ENCODE results near the gene BABAM2. TPM values are rescaled to one million over a fixed set of nuclear protein-coding genes. Genes with fewer than 3 reads are reported as not detected.

BABAM2 gene
- polyA plus RNA-seq, 3 donors: 33.2 to 52.8 (median 49.3) TPM

DNA sequence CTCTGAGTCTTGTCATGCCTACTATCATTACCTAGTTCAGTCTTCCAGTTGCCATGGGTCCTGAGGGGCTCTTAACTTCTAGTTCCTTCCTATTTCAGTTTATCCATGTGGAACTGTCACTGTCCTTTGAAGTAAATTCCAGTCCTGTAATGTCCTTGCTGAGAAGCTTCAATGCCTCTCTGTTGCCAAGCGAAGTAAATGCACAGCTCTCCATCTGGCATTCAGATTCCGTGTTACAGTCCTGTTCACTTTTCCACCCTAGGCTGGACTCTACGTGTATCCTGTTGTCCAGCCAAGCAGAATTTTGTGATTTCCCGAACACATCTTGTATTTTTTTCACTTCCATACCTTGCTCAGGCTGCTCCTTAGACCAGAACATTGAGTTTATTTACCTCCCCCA is 245.3 kb downstream of the BABAM2 start:
- peaks cover 0 to 2% (median 0%) of the 10 kb centered on the region in 7 donors for H3K9me3 Mint-ChIP-seq
- peak overlapping the region in 1 of 7 donors; percentile 4 for H3K27ac Mint-ChIP-seq
- peaks cover 20% of the 10 kb centered on the region for H3K4me1 Mint-ChIP-seq
- Histone ChIP-seq H3K9me3 (replicated peaks in 1 of 2; ENCODE audit: control insufficient read depth in 1 of 2, insufficient read depth in 1 of 2, low read length in 2 of 2) (no peaks in the 10 kb centered on the region), H3K79me2 (ENCODE audit: insufficient read depth, low read length) (no peaks in the 10 kb centered on the region), H3K27me3 (ENCODE audit: control insufficient read depth in 2 of 2, insufficient read depth in 2 of 2, low read length in 2 of 2) (no peaks in the 10 kb centered on the region), H3K36me3 (replicated peaks in 1 of 2; ENCODE audit: control insufficient read depth in 1 of 2, insufficient read depth in 2 of 2, low read length in 2 of 2) (peaks cover 0 to 10% of the 10 kb centered on the region in 2 donors), H2AFZ (ENCODE audit: insufficient read depth, low read depth, low read length, poor library complexity, severe bottlenecking) (no peak overlapping the region), H3K9ac (ENCODE audit: insufficient read depth, low read length, poor library complexity, severe bottlenecking) (no peak overlapping the region), H3K27ac (ENCODE audit: low read depth in 1 of 2, low read length in 2 of 2) (no peak overlapping the region), H3K4me3 (replicated peaks in 1 of 3; ENCODE audit: low read depth in 2 of 3, low read length in 3 of 3) (no peak overlapping the region), H4K20me1 (ENCODE audit: insufficient read depth, low read length) (no peaks in the 10 kb centered on the region), H3K4me2 (replicated peaks; ENCODE audit: extremely low read depth, low read length, poor library complexity, severe bottlenecking) (no peak overlapping the region), H3K4me1 (ENCODE audit: control insufficient read depth in 1 of 2, insufficient read depth in 2 of 2, low read length in 2 of 2) (peaks cover 14 to 25% of the 10 kb centered on the region in 2 donors)
- H3K36me3 Mint-ChIP-seq: peaks cover 29 to 30% of the 10 kb centered on the region in 2 donors
- 83% methylated on average over 4 of the region's 4 CpGs for WGBS (ENCODE audit: insufficient coverage)
- intact Hi-C loops (cut with micrococcal nuclease): no loop called here
- TF ChIP-seq, protein P1, sequence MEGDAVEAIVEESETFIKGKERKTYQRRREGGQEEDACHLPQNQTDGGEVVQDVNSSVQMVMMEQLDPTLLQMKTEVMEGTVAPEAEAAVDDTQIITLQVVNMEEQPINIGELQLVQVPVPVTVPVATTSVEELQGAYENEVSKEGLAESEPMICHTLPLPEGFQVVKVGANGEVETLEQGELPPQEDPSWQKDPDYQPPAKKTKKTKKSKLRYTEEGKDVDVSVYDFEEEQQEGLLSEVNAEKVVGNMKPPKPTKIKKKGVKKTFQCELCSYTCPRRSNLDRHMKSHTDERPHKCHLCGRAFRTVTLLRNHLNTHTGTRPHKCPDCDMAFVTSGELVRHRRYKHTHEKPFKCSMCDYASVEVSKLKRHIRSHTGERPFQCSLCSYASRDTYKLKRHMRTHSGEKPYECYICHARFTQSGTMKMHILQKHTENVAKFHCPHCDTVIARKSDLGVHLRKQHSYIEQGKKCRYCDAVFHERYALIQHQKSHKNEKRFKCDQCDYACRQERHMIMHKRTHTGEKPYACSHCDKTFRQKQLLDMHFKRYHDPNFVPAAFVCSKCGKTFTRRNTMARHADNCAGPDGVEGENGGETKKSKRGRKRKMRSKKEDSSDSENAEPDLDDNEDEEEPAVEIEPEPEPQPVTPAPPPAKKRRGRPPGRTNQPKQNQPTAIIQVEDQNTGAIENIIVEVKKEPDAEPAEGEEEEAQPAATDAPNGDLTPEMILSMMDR (IDR thresholded peaks at IDR 0.05): no peak
- DNase-seq: no peak
- H3K4me3 Mint-ChIP-seq: no peak overlapping the region
- peaks cover 0 to 3% (median 0%) of the 10 kb centered on the region in 3 donors for H3K27me3 Mint-ChIP-seq (ENCODE audit: low read depth in 3 of 3)

- TF ChIP-seq, protein P1 (IDR thresholded peaks at IDR 0.05): no peak
- H3K36me3 Mint-ChIP-seq: peaks cover 28% of the 10 kb centered on the region in 2 donors
- H3K9me3 Mint-ChIP-seq: peaks cover 0 to 2% (median 0%) of the 10 kb centered on the region in 7 donors
- H3K4me1 Mint-ChIP-seq: peaks cover 20% of the 10 kb centered on the region
- H3K27me3 ChIP-seq (ENCODE audit: control insufficient read depth in 2 of 2, insufficient read depth in 2 of 2, low read length in 2 of 2): no peaks in the 10 kb centered on the region
- H3K4me2 ChIP-seq (replicated peaks; ENCODE audit: extremely low read depth, low read length, poor library complexity, severe bottlenecking): no peak overlapping the region
- peak overlapping the region in 1 of 7 donors; percentile 52 for H3K27ac Mint-ChIP-seq
- H3K9me3 ChIP-seq (replicated peaks in 1 of 2; ENCODE audit: control insufficient read depth in 1 of 2, insufficient read depth in 1 of 2, low read length in 2 of 2): no peaks in the 10 kb centered on the region
- no peak for DNase-seq
- H3K4me3 Mint-ChIP-seq: no peak overlapping the region
- peaks cover 0 to 3% (median 0%) of the 10 kb centered on the region in 3 donors for H3K27me3 Mint-ChIP-seq (ENCODE audit: low read depth in 3 of 3)
- no CpG with 5 or more reads among the region's 6 CpGs for WGBS (ENCODE audit: insufficient coverage)
- intact Hi-C loops (cut with micrococcal nuclease): no loop called here
- no peaks in the 10 kb centered on the region for H4K20me1 ChIP-seq (ENCODE audit: insufficient read depth, low read length)
- H3K4me3 ChIP-seq (replicated peaks in 1 of 3; ENCODE audit: low read depth in 2 of 3, low read length in 3 of 3): no peak overlapping the region
- H2AFZ ChIP-seq (ENCODE audit: insufficient read depth, low read depth, low read length, poor library complexity, severe bottlenecking): no peak overlapping the region
- peaks cover 0 to 8% of the 10 kb centered on the region in 2 donors for H3K36me3 ChIP-seq (replicated peaks in 1 of 2; ENCODE audit: control insufficient read depth in 1 of 2, insufficient read depth in 2 of 2, low read length in 2 of 2)
- no peak overlapping the region for H3K27ac ChIP-seq (ENCODE audit: low read depth in 1 of 2, low read length in 2 of 2)
- no peak overlapping the region for H3K9ac ChIP-seq (ENCODE audit: insufficient read depth, low read length, poor library complexity, severe bottlenecking)
- peaks cover 14 to 25% of the 10 kb centered on the region in 2 donors for H3K4me1 ChIP-seq (ENCODE audit: control insufficient read depth in 1 of 2, insufficient read depth in 2 of 2, low read length in 2 of 2)
- H3K79me2 ChIP-seq (ENCODE audit: insufficient read depth, low read length): no peaks in the 10 kb centered on the region
Measured at GRCh38 chr2:28136556-28136955, 246.0 kb downstream of the BABAM2 start.
